GM18867 (cell line): ENCODE results near the gene RAB11B.
"Not testable (repeated sequence)": the region's sequence is repeated elsewhere in the genome, so short reads cannot be mapped to it uniquely, and the experiment has no call there.

Source experiments
- ATAC-seq: cut with Tn5 transposase; IDR thresholded peaks from one replicate; pipeline ENCODE4 v1.9.1; 2021; ENCODE audit warnings: mild to moderate bottlenecking, moderate library complexity; ENCODE audit not compliant: unreplicated experiment

RAB11B gene

GRCh38 chr19:8389891-8390616 lies at the start of gene RAB11B:
Gene RAB11B (plus strand): TSS chr19:8390360. CDS start chr19:8390417, 57 bp downstream.
- ATAC-seq = peak; percentile 87

- ATAC-seq = not testable (repeated sequence)
Measured at GRCh38 chr19:8341504-8341903, 48.7 kb upstream of the RAB11B start.

GRCh38 chr19:8342316-8342683 lies 47.9 kb upstream of the RAB11B start:
- peak; percentile 10 for ATAC-seq

GRCh38 chr19:8342684-8343482 lies 47.3 kb upstream of the RAB11B start, which contains the start of gene KANK3:
Gene KANK3 (minus strand): TSS chr19:8343262. CDS start chr19:8337828, 5,434 bp downstream.
- ATAC-seq = peak; percentile 91

GRCh38 chr19:8343483-8343844 lies 46.7 kb upstream of the RAB11B start:
- ATAC-seq = no peak

- ATAC-seq = not testable (repeated sequence)
Measured at GRCh38 chr19:8349629-8350372, 40.4 kb upstream of the RAB11B start.

GRCh38 chr19:8352134-8352827 lies 37.9 kb upstream of the RAB11B start:
- no peak for ATAC-seq

GRCh38 chr19:8352845-8353244 lies 37.3 kb upstream of the RAB11B start:
- ATAC-seq = not testable (repeated sequence)

GRCh38 chr19:8355631-8356402 lies 34.3 kb upstream of the RAB11B start:
- ATAC-seq = no peak

- ATAC-seq = no peak
Measured at GRCh38 chr19:8357007-8357521, 33.1 kb upstream of the RAB11B start.

GRCh38 chr19:8358948-8359347 lies 31.2 kb upstream of the RAB11B start:
- ATAC-seq = no peak

GRCh38 chr19:8360196-8360595 lies 30.0 kb upstream of the RAB11B start:
- no peak for ATAC-seq

- ATAC-seq = no peak
Measured at GRCh38 chr19:8361921-8362793, 28.0 kb upstream of the RAB11B start.

GRCh38 chr19:8363803-8364771 lies 26.1 kb upstream of the RAB11B start, which contains the start of gene ANGPTL4:
Gene ANGPTL4 (plus strand): TSS chr19:8364155. CDS start chr19:8364322, 167 bp downstream.
- ATAC-seq = no peak

- ATAC-seq = no peak
Measured at GRCh38 chr19:8366121-8366581, 24.0 kb upstream of the RAB11B start.

- ATAC-seq = no peak
Measured at GRCh38 chr19:8366961-8367326, 23.2 kb upstream of the RAB11B start.

GRCh38 chr19:8367327-8368001 lies 22.7 kb upstream of the RAB11B start:
- ATAC-seq = no peak
